Cardiac muscle cell (in vitro differentiated cells and primary cell): ENCODE results near the gene EXOC4. TPM values are rescaled to one million over a fixed set of nuclear protein-coding genes. Genes with fewer than 3 reads are reported as not detected.

Experiments
- DNase-seq, 2 donors: peaks; one replicate each; pipeline versions ENCODE4 v3.0.0 to v3.0.0-alpha.2; 2010 to 2017; ENCODE audit warnings: low read depth in 1 of 2, low spot score in 1 of 2
- H3K27ac ChIP-seq: fragments of 200-600 bp; sonication (generic); 2 replicates; pipeline ENCODE4 v1.5.1; 2016
- H3K27me3 ChIP-seq: fragments of 200-600 bp; sonication (generic); 2 replicates; pipeline ENCODE4 v1.6.0; 2016; ENCODE audit warnings: control low read depth
- H3K36me3 ChIP-seq: fragments of 200-600 bp; sonication (generic); 2 replicates; pipeline ENCODE4 v1.5.1; 2016; ENCODE audit warnings: control low read depth
- H3K4me1 ChIP-seq: fragments of 200-600 bp; sonication (generic); 2 replicates; pipeline ENCODE4 v1.8.1; 2017; ENCODE audit warnings: low read depth, mild to moderate bottlenecking, mixed run types
- H3K4me3 ChIP-seq: fragments of 200-600 bp; sonication (generic); 2 replicates; pipeline ENCODE4 v1.5.1; 2016; ENCODE audit warnings: mild to moderate bottlenecking
- H3K9me3 ChIP-seq: fragments of 200-600 bp; sonication (generic); 2 replicates; pipeline ENCODE4 v1.5.1; 2017; ENCODE audit warnings: low read depth, mild to moderate bottlenecking, control low read depth
- CTCF ChIP-seq: IDR thresholded peaks from 2 replicates; pipeline ENCODE4 v1.5.1; 2012; ENCODE audit warnings: low read depth, mild to moderate bottlenecking, low read length
- polyA plus RNA-seq: library from polyadenylated mRNA; unstranded; fragments of >200 nt; fragmentation: Nextera tagmentation; extraction: Ambion mirVana; gene quantifications from 2 replicates; pipeline ENCODE4 v1.2.1, GENCODE V29; 2016
- total RNA-seq: library from RNA; depleted of rRNA; stranded (reverse); fragments of >200 nt; gene quantifications from 2 replicates; pipeline ENCODE4 v1.2.3, GENCODE V29; 2016

EXOC4 gene
- total and polyA plus RNA-seq, 2 experiments from 2014 or later: 33.6 to 46.0 TPM

DNA sequence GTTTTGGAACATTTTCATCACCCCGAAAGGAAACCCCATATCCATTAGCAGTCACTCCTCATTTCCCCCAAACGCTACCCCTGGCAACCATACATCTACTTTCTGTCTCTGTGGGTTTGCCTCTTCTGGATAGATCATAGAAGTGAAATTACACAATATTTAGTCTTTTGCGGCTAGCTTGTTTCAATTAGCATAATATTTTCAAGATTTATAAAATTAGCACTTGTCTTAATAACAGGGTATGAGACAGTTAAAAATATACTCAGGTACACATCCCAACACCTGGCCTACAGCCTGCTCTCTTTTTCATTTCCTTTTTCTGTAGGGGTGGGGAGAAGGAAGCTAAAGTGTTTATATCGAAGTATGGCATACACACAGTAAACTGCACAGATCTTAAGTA is 792.8 kb downstream of the EXOC4 start:
- Histone ChIP-seq H3K9me3 (no peaks in the 10 kb centered on the region), H3K4me3 (no peak overlapping the region), H3K4me1 (no peaks in the 10 kb centered on the region), H3K27me3 (no peaks in the 10 kb centered on the region), H3K27ac (no peak overlapping the region), H3K36me3 (no peaks in the 10 kb centered on the region)
- DNase-seq: no peak
- TF ChIP-seq CTCF: no peak

GRCh38 chr7:134046594-134047128 is 793.8 kb downstream of the EXOC4 start:
- Histone ChIP-seq H3K36me3 (no peaks in the 10 kb centered on the region), H3K27me3 (no peaks in the 10 kb centered on the region), H3K4me1 (no peaks in the 10 kb centered on the region), H3K9me3 (no peaks in the 10 kb centered on the region), H3K4me3 (no peak overlapping the region), H3K27ac (no peak overlapping the region)
- no peak for TF ChIP-seq CTCF
- DNase-seq: no peak

DNA sequence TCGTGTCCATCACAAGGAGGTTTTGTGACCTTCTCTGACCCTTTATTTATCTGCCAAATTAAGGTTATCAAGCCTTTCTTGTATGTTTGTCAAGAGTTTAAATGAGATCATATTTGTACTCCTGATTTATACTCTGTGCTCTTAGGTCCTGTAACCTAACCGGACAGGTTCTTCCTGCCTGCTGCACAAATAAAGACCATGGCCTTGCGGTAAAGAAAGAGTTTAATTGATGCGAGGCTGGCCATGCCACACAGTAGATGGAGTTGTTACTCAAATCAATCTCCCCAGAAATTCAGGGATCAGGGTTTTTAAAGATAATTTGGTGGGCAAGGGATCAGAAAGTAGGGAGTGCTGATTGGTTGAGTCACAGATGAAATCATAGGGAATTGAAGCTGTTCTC is 794.8 kb downstream of the EXOC4 start:
- no peaks in the 10 kb centered on the region for H3K9me3 ChIP-seq
- no peaks in the 10 kb centered on the region for H3K4me1 ChIP-seq
- no peak overlapping the region for H3K4me3 ChIP-seq
- no peak for TF ChIP-seq CTCF
- no peaks in the 10 kb centered on the region for H3K27me3 ChIP-seq
- no peak overlapping the region for H3K27ac ChIP-seq
- no peaks in the 10 kb centered on the region for H3K36me3 ChIP-seq
- DNase-seq: no peak

DNA sequence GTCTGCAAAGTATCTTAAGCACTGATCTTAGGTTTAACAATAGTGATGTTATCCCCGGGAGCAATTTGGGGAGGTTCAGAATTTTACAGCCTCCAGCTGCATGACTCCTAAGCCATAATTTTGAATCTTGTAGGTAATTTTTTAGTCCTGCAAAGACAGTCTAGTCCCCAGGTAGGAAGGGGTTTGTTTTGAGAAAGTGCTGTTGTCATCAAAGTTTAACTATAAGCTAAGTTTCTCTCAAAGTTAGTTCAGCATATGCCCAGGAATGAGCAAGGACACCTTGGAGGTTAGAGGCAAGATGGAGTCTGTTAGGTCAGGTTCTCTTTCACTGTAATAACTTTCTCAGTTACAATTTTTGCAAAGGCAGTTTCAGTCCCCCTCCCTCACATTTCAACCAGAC is 795.3 kb downstream of the EXOC4 start:
- DNase-seq: no peak
- no peaks in the 10 kb centered on the region for H3K9me3 ChIP-seq
- H3K4me3 ChIP-seq: no peak overlapping the region
- H3K4me1 ChIP-seq: no peaks in the 10 kb centered on the region
- H3K27me3 ChIP-seq: no peaks in the 10 kb centered on the region
- H3K36me3 ChIP-seq: no peaks in the 10 kb centered on the region
- no peak overlapping the region for H3K27ac ChIP-seq
- no peak for TF ChIP-seq CTCF

DNA sequence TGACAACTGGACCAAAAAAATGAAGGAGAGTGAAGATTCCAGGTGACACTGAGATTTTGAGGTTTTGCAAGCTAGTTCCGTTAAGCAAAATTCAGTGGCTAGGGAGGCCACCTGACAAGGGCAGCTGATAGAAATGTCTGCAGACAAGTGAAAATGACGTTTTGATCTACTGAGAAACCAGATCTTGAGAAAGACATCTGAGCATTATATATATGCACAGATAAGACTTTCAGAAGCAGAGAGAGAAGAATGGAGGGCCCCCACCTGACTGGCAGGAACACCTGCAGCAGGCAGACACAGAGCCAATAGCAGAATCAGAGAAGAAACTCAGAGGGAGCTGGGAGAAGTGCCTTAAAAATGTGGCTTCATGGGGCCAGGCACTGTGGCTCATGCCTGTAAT is 798.1 kb downstream of the EXOC4 start:
- H3K4me3 ChIP-seq: no peak overlapping the region
- TF ChIP-seq CTCF: no peak
- H3K27ac ChIP-seq: no peak overlapping the region
- no peak for DNase-seq
- no peaks in the 10 kb centered on the region for H3K4me1 ChIP-seq
- no peaks in the 10 kb centered on the region for H3K27me3 ChIP-seq
- no peaks in the 10 kb centered on the region for H3K9me3 ChIP-seq
- H3K36me3 ChIP-seq: no peaks in the 10 kb centered on the region

- no peaks in the 10 kb centered on the region for H3K36me3 ChIP-seq
- no peak for DNase-seq
- no peaks in the 10 kb centered on the region for H3K27me3 ChIP-seq
- no peak for TF ChIP-seq CTCF
- no peak overlapping the region for H3K4me3 ChIP-seq
- no peak overlapping the region for H3K27ac ChIP-seq
- H3K4me1 ChIP-seq: peaks cover 2% of the 10 kb centered on the region
- no peaks in the 10 kb centered on the region for H3K9me3 ChIP-seq
These were observed 803.9 kb downstream of the EXOC4 start for GRCh38 chr7:134056816-134057215.
